ENCODE results near the gene IP6K2.
A peak's percentile ranks its signal among the peaks of the same experiment; 100 is the strongest.

IP6K2 gene

GRCh38 chr3:48690846-48691458, 26.1 kb downstream of the IP6K2 start:
- H3K4me1 Mint-ChIP-seq (ENCODE audit: low read depth) = peaks cover 23% of the 10 kb centered on the region
- peak overlapping the region; percentile 45 for H3K27ac Mint-ChIP-seq
- peaks cover 91% of the 10 kb centered on the region for H3K36me3 Mint-ChIP-seq (ENCODE audit: low read depth)
- H3K4me3 Mint-ChIP-seq = no peak overlapping the region
- no peaks in the 10 kb centered on the region for H3K9me3 Mint-ChIP-seq
- peaks cover 1% of the 10 kb centered on the region for H3K27me3 Mint-ChIP-seq
- intact Hi-C loops (cut with micrococcal nuclease) = no loop called here

DNA sequence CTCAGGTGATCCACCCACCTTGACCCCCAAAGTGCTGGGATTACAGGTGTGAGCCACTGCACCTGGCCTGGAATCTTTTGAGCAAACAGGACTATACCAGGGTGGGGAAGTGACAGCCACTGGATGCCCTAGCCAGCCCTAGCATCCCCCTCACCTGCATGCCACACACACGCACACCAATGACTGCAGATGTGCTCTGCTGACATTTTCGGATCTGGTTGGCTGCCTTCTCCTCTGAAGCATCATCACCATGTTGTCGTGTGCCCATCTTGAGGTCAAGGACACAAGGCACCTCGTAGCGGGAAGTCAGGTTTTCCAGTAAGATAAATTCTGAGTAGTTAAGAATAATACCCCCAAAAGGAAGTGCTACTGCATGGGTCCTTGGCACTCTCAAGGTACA, 27.6 kb downstream of the IP6K2 start:
- no peak overlapping the region for H3K4me3 Mint-ChIP-seq
- no peaks in the 10 kb centered on the region for H3K9me3 Mint-ChIP-seq
- peaks cover 1% of the 10 kb centered on the region for H3K27me3 Mint-ChIP-seq
- H3K4me1 Mint-ChIP-seq (ENCODE audit: low read depth) = peaks cover 34% of the 10 kb centered on the region
- no peak overlapping the region for H3K27ac Mint-ChIP-seq
- intact Hi-C loops (cut with micrococcal nuclease) = loop anchor here (10.0 kb wide), 1 partner anchor 225 kb away; a partner anchor contains a TSS
- H3K36me3 Mint-ChIP-seq (ENCODE audit: low read depth) = peaks cover 90% of the 10 kb centered on the region

DNA sequence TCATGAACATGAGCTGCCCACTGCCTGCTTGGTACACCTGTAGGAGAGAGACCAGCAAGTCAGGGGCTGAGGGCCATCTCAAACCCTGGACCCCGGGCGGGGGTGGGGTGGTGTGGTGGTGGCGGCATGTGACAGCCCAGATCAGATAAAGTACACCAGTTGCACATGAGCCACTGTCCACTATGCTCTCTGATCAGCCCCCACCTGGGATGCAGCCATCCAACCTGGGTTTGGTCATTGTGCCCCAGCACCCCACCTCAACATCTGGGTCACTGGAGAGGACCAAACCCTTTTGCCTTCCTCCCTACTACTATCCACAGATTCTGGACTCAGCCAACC, 28.3 kb downstream of the IP6K2 start:
- peaks cover 1% of the 10 kb centered on the region for H3K27me3 Mint-ChIP-seq
- peaks cover 41% of the 10 kb centered on the region for H3K4me1 Mint-ChIP-seq (ENCODE audit: low read depth)
- peaks cover 88% of the 10 kb centered on the region for H3K36me3 Mint-ChIP-seq (ENCODE audit: low read depth)
- H3K27ac Mint-ChIP-seq = no peak overlapping the region
- intact Hi-C loops (cut with micrococcal nuclease) = loop anchor here (10.0 kb wide), 1 partner anchor 224 kb away; a partner anchor contains a TSS
- no peaks in the 10 kb centered on the region for H3K9me3 Mint-ChIP-seq
- no peak overlapping the region for H3K4me3 Mint-ChIP-seq

DNA sequence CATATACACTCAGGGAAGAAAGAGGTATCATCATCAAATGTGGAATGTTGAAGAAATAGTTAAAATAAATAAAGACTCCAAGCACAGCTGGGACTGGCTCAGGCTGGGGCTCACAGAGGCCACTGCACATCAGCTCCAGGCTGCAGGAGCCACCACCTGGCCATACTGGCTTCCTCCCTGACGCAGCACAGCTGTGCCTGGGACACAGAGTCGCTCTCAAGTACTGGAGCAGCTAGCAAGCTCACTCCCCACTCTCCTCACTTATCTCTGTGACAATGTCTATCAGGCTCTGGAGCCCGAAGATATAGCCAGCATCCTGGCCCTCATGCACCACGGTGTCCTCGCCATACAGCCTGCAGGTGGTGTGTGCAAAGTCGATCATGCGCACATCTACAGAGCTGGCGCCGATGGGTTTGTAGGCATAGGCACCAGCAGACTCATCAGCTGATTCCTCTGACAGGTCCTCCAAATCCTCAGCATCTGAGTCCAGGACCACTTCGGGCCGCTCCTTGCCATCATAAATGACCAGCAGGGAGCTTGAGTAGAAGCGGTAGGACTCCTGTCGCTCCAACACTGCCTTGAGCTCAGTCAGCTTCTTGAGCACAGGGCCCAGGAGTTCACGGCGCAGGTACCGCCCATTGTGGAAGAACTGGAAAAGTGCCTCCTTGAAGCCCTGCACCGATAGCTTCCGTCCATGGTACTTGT, 28.8 kb downstream of the IP6K2 start:
- H3K36me3 Mint-ChIP-seq (ENCODE audit: low read depth) = peaks cover 85% of the 10 kb centered on the region
- peaks cover 45% of the 10 kb centered on the region for H3K4me1 Mint-ChIP-seq (ENCODE audit: low read depth)
- no peak overlapping the region for H3K27ac Mint-ChIP-seq
- H3K9me3 Mint-ChIP-seq = no peaks in the 10 kb centered on the region
- peaks cover 1% of the 10 kb centered on the region for H3K27me3 Mint-ChIP-seq
- no peak overlapping the region for H3K4me3 Mint-ChIP-seq
- intact Hi-C loops (cut with micrococcal nuclease) = loop anchor here (10.0 kb wide), 1 partner anchor 223 kb away; a partner anchor contains a TSS

DNA sequence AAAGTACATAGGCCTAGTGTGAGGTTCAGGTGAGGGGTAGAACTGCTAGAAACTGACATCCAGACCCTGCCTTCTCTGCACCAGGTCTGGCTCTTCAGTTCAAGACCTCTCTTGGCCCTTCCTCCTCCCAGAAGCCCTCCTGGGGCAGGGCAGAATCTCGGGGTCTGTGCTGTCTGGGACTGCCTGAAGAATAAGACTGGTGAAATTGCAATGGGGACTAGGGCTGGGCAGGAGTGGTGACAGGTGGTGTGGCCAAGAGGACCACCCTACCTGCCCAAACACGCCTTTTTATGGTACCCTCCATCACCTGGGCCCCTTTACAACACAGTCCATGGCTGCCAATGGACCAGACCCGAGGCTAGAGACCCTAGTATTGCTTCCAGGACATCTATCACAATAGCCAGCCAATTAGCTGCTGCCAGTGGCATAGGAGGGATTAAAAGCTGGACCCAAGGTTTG, 29.8 kb downstream of the IP6K2 start:
- Mint-ChIP-seq H3K9me3 (no peaks in the 10 kb centered on the region), H3K27me3 (peaks cover 1% of the 10 kb centered on the region), H3K27ac (no peak overlapping the region), H3K4me3 (no peak overlapping the region), H3K36me3 (ENCODE audit: low read depth) (peaks cover 84% of the 10 kb centered on the region), H3K4me1 (ENCODE audit: low read depth) (peaks cover 39% of the 10 kb centered on the region)
- intact Hi-C loops (cut with micrococcal nuclease) = loop anchor here (10.0 kb wide), 1 partner anchor 222 kb away; a partner anchor contains a TSS

DNA sequence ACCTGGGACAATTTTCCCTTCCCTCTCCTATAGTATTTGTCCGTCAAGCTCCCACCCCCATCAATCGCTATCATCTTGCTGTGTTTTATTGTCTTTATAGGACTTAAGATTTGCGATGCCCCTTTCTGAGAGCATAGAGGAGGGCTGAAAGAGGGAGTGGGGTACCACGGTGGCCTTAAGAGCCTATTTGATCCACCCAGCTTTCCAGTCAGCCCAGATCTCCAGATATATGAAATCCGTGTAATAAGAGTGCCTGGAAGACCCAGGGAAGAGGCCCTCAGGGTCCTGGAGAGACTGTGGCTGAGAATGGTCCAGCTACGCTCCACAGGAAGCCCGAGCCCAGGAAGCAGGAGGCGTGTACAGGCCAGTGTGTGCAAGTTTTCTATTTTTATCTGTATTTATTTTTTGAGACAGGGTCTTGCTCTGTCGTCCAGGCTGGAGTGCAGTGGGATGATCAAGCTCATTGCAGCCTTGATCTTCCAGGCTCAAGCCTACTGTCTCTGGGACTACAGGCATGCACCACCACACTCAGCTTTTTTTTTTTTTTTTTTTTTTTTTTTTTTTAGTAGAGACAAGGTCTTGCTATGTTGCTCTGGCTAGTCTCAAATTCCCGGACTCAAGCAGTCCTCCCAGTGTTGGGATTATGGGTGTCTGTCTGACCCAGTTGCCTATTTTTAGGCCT, 30.3 kb downstream of the IP6K2 start:
- peak overlapping the region; percentile 87 for H3K4me3 Mint-ChIP-seq
- peak overlapping the region; percentile 86 for H3K27ac Mint-ChIP-seq
- H3K36me3 Mint-ChIP-seq (ENCODE audit: low read depth) = peaks cover 84% of the 10 kb centered on the region
- H3K9me3 Mint-ChIP-seq = no peaks in the 10 kb centered on the region
- peaks cover 1% of the 10 kb centered on the region for H3K27me3 Mint-ChIP-seq
- intact Hi-C loops (cut with micrococcal nuclease) = loop anchor here (10.0 kb wide), 1 partner anchor 222 kb away; a partner anchor contains a TSS
- peaks cover 39% of the 10 kb centered on the region for H3K4me1 Mint-ChIP-seq (ENCODE audit: low read depth)

- intact Hi-C loops (cut with micrococcal nuclease) = loop anchor here (1.0 to 10.0 kb wide), 3 partner anchors 51 to 221 kb away; partner anchors contain the start of genes SLC26A6 and UQCRC1
- Mint-ChIP-seq H3K9me3 (no peaks in the 10 kb centered on the region), H3K27me3 (peaks cover 1% of the 10 kb centered on the region), H3K4me3 (peak within 1 kb of the TSS; percentile 87), H3K4me1 (ENCODE audit: low read depth) (peaks cover 39% of the 10 kb centered on the region), H3K36me3 (ENCODE audit: low read depth) (peaks cover 84% of the 10 kb centered on the region), H3K27ac (peak within 1 kb of the TSS; percentile 86)
Measured at GRCh38 chr3:48685603-48686511, 31.2 kb downstream of the IP6K2 start, which contains the start of gene NCKIPSD. NCKIPSD (minus strand) TSS chr3:48685915; CDS start chr3:48685807, 108 bp downstream.

- H3K27ac Mint-ChIP-seq = peak overlapping the region; percentile 86
- intact Hi-C loops (cut with micrococcal nuclease) = loop anchor here (1.0 to 10.0 kb wide), 3 partner anchors 50 to 220 kb away; partner anchors contain the start of genes SLC26A6 and UQCRC1
- no peaks in the 10 kb centered on the region for H3K9me3 Mint-ChIP-seq
- H3K36me3 Mint-ChIP-seq (ENCODE audit: low read depth) = peaks cover 84% of the 10 kb centered on the region
- H3K27me3 Mint-ChIP-seq = peaks cover 1% of the 10 kb centered on the region
- H3K4me1 Mint-ChIP-seq (ENCODE audit: low read depth) = peaks cover 43% of the 10 kb centered on the region
- peak overlapping the region; percentile 87 for H3K4me3 Mint-ChIP-seq
Measured at GRCh38 chr3:48685293-48685602, 31.8 kb downstream of the IP6K2 start.

DNA sequence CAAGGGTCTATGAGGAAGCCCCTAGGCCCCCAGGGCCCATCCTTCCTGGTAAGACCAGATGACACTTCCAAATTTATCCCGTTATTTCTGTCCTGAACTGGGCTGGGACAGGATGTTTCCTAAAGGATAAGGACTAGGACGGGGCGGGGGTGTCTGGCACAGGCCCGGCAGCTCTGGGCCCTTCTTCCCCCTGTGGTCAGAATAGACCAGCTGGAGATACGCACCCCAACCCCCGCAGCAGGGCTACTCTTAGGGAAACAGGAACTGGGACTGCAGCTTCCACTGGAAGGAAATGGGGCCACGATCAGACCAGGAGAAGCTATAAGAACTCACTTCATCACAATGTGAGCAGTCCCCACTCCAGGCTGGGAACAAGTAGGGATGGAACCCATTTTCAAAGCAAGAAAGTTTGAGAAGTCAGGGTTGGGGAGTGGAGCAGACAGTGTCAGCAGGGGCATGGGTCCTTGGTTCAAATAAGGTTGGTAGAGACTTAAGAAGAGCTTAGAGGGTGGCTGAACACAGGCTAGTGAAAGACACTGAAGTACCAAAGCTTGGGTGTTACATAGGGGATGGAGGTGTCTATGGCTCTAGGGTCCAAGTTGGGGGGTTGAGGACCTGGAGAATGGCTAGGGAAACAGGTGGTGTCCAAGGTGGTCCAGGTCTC, 32.4 kb downstream of the IP6K2 start:
- H3K36me3 Mint-ChIP-seq (ENCODE audit: low read depth) = peaks cover 84% of the 10 kb centered on the region
- no peaks in the 10 kb centered on the region for H3K9me3 Mint-ChIP-seq
- peaks cover 1% of the 10 kb centered on the region for H3K27me3 Mint-ChIP-seq
- intact Hi-C loops (cut with micrococcal nuclease) = loop anchor here (1.0 to 10.0 kb wide), 3 partner anchors 49 to 220 kb away; partner anchors contain the start of genes SLC26A6 and UQCRC1
- H3K4me3 Mint-ChIP-seq = peak overlapping the region; percentile 87
- H3K4me1 Mint-ChIP-seq (ENCODE audit: low read depth) = peaks cover 50% of the 10 kb centered on the region
- H3K27ac Mint-ChIP-seq = peak overlapping the region; percentile 86

- intact Hi-C loops (cut with micrococcal nuclease) = loop anchor here (2.0 to 10.0 kb wide), 2 partner anchors 75 to 219 kb away; partner anchors contain the start of gene UQCRC1
- Mint-ChIP-seq H3K4me3 (peak overlapping the region; percentile 87), H3K36me3 (ENCODE audit: low read depth) (peaks cover 84% of the 10 kb centered on the region), H3K27me3 (peaks cover 1% of the 10 kb centered on the region), H3K4me1 (ENCODE audit: low read depth) (peaks cover 53% of the 10 kb centered on the region), H3K9me3 (no peaks in the 10 kb centered on the region), H3K27ac (peak overlapping the region; percentile 86)
Measured at GRCh38 chr3:48684054-48684349, 33.0 kb downstream of the IP6K2 start.

DNA sequence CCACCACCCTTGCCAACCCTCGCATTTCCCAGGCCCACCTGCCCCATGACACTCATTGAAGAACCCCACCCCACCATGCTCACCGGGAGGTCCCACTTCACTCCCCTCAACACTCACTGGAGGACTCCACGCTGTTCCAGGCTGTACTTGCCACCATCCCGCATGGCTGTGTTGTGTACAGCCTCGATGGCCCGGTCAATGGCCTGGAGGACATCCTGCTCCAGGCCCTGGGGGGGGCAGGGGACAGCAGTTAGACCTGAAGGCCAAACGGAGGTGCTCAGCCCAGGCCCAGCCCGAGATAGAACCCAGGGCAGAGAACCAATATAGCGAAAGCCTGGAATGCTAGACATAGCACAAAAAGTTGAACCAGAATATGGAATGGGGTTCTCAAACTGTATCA, 34.2 kb downstream of the IP6K2 start:
- Mint-ChIP-seq H3K27me3 (peaks cover 1% of the 10 kb centered on the region), H3K9me3 (no peaks in the 10 kb centered on the region), H3K4me1 (ENCODE audit: low read depth) (peaks cover 53% of the 10 kb centered on the region), H3K4me3 (no peak overlapping the region), H3K36me3 (ENCODE audit: low read depth) (peaks cover 84% of the 10 kb centered on the region), H3K27ac (no peak overlapping the region)
- intact Hi-C loops (cut with micrococcal nuclease) = loop anchor here (10.0 kb wide), 1 partner anchor 218 kb away; a partner anchor contains a TSS

GRCh38 chr3:48681974-48682610, 34.9 kb downstream of the IP6K2 start:
- peaks cover 84% of the 10 kb centered on the region for H3K36me3 Mint-ChIP-seq (ENCODE audit: low read depth)
- no peaks in the 10 kb centered on the region for H3K27me3 Mint-ChIP-seq
- no peak overlapping the region for H3K27ac Mint-ChIP-seq
- H3K9me3 Mint-ChIP-seq = no peaks in the 10 kb centered on the region
- no peak overlapping the region for H3K4me3 Mint-ChIP-seq
- intact Hi-C loops (cut with micrococcal nuclease) = loop anchor here (10.0 kb wide), 1 partner anchor 217 kb away; a partner anchor contains a TSS
- peaks cover 53% of the 10 kb centered on the region for H3K4me1 Mint-ChIP-seq (ENCODE audit: low read depth)

Measured in dendritic cell treated with granulocyte-macrophage colony-stimulating factor and Interleukin-4, amounts not matched to agents 40 ng/mL and 50 ng/mL, for 4 days (primary cell).